Peyer's patch (tissue), 4 donors: ENCODE measurements around the gene PALLD.

ENCODE experiments used
- POLR2A ChIP-seq, 2 donors: fragments of 450-650 bp; IDR thresholded peaks; one replicate each; pipeline ENCODE4 v1.5.1; 2017; ENCODE audit warnings: antibody characterized with exemption in 2 of 2, mild to moderate bottlenecking in 2 of 2, moderate library complexity in 2 of 2
- TF ChIP-seq, protein P1 (sequence below), 6 experiments: fragments of 450-650 bp in 4 of 6; fragments of 200-600 bp in 2 of 6; sonication (generic) in 1 of 6; IDR thresholded peaks; one replicate each; pipeline ENCODE4 v1.5.1; 2017 to 2019; ENCODE audit warnings: antibody characterized with exemption in 6 of 6, mild to moderate bottlenecking in 3 of 6, moderate library complexity in 1 of 6

DNA sequence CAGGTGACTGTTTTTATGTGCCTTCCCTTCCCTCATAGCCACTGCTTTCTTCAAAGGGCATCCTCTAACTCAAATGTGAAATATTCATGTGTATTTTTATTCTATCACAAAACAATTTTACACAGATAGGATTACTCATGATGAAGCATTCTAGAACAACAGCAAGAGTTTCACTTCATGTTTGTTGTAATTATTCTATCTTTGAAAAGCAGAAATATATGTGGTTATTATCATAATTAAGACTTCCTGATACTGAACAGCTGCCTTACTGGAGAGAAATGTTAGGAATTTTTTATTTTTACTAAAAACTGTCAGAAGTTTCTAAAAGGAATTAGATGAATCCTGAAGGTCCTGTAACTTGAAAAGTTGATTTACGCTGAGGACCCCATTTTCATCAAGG is 229.1 kb downstream of the PALLD start:
- TF ChIP-seq POLR2A (IDR thresholded peaks at IDR 0.05), result no peak
- TF ChIP-seq, protein P1, sequence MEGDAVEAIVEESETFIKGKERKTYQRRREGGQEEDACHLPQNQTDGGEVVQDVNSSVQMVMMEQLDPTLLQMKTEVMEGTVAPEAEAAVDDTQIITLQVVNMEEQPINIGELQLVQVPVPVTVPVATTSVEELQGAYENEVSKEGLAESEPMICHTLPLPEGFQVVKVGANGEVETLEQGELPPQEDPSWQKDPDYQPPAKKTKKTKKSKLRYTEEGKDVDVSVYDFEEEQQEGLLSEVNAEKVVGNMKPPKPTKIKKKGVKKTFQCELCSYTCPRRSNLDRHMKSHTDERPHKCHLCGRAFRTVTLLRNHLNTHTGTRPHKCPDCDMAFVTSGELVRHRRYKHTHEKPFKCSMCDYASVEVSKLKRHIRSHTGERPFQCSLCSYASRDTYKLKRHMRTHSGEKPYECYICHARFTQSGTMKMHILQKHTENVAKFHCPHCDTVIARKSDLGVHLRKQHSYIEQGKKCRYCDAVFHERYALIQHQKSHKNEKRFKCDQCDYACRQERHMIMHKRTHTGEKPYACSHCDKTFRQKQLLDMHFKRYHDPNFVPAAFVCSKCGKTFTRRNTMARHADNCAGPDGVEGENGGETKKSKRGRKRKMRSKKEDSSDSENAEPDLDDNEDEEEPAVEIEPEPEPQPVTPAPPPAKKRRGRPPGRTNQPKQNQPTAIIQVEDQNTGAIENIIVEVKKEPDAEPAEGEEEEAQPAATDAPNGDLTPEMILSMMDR (IDR thresholded peaks at IDR 0.05), result no peak
